Parathyroid adenoma (tissue), 2 donors: Measurements from ENCODE around the gene AKR1C2.
"Not testable (repeated sequence)": the region's sequence is repeated elsewhere in the genome, so short reads cannot be mapped to it uniquely, and the experiment has no call there.

Experiments
- H2AFZ ChIP-seq: fragments of 300-600 bp; sonication (generic); one replicate; pipeline ENCODE4 v1.7.0; 2017; ENCODE audit warnings: antibody characterized with exemption, mild to moderate bottlenecking
- H3K27ac ChIP-seq: fragments of 300-600 bp; sonication (generic); one replicate; pipeline ENCODE4 v1.7.0; 2017
- H3K27me3 ChIP-seq: fragments of 300-600 bp; sonication (generic); one replicate; pipeline ENCODE4 v1.7.0; 2017; ENCODE audit warnings: low read length; ENCODE audit not compliant: control insufficient read depth, insufficient read depth
- H3K36me3 ChIP-seq: fragments of 300-600 bp; sonication (generic); one replicate; pipeline ENCODE4 v1.7.0; 2017; ENCODE audit warnings: low read length; ENCODE audit not compliant: control insufficient read depth, insufficient read depth
- H3K4me1 ChIP-seq: fragments of 300-600 bp; sonication (generic); one replicate; pipeline ENCODE4 v1.7.0; 2017; ENCODE audit warnings: control low read depth
- H3K4me2 ChIP-seq: fragments of 300-600 bp; sonication (generic); one replicate; pipeline ENCODE4 v1.7.0; 2017; ENCODE audit warnings: low read length
- H3K4me3 ChIP-seq: fragments of 300-600 bp; sonication (generic); one replicate; pipeline ENCODE4 v1.7.0; 2017; ENCODE audit warnings: low read depth, low read length
- H3K79me2 ChIP-seq: fragments of 300-600 bp; sonication (generic); one replicate; pipeline ENCODE4 v1.7.0; 2017; ENCODE audit warnings: control low read depth
- H3K9ac ChIP-seq: fragments of 300-600 bp; sonication (generic); one replicate; pipeline ENCODE4 v1.7.0; 2017; ENCODE audit warnings: mild to moderate bottlenecking
- H3K9me3 ChIP-seq: fragments of 300-600 bp; sonication (generic); one replicate; pipeline ENCODE4 v1.7.0; 2017; ENCODE audit warnings: low read length; ENCODE audit not compliant: control insufficient read depth
- TF ChIP-seq, protein P1 (sequence below): fragments of 300-600 bp; sonication (generic); IDR thresholded peaks from one replicate; pipeline ENCODE4 v1.7.0; 2017; ENCODE audit warnings: antibody characterized with exemption, mild to moderate bottlenecking
- donor health status: primary hyperparathyroidism.

AKR1C2 gene

DNA sequence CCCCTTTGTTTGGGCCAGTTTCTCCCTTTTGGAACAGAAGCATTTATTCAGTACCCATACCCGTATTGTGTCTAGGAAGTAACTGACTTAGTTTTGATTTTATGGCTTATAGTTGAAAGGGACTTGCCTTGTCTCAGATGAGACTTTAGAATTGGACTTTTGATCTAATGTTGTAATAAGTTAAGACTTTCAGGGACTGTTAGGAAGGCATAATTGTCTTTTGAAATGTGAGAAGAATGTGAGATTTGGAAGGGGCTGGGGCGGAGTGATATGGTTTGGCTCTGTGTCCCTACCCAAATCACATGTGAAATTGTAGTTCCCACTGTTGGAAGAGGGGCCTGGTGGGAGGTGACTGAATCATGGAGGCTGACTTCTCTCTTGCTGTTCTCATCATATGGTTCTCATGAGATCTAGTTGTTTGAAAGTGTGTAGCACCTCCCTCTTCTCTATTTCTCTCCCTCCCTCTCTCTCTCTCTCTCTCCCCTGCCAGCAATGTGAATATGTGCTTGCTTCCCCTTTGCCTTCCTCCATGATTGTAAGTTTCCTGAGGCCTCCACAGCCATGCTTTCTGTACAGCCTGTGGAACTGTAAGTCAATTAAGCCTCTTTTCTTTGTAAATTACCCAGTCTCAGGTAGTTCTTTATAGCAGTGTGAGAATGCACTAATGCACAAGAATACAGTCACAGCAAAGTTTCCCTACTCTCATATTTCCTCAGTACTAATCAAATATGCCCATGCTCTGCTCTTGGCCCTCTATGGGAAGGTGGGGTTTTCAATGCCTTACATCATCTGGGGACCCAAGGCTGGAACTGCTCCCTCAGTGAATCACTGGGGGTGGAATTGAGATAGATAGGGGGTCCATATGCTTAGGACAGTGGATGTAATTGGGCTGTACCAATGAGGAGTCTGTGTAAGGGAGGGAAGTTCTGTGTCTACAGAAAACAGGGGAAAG, 57.6 kb downstream of the AKR1C2 start:
- no peaks in the 10 kb centered on the region for H3K4me1 ChIP-seq
- no peaks in the 10 kb centered on the region for H3K36me3 ChIP-seq
- TF ChIP-seq, protein P1, sequence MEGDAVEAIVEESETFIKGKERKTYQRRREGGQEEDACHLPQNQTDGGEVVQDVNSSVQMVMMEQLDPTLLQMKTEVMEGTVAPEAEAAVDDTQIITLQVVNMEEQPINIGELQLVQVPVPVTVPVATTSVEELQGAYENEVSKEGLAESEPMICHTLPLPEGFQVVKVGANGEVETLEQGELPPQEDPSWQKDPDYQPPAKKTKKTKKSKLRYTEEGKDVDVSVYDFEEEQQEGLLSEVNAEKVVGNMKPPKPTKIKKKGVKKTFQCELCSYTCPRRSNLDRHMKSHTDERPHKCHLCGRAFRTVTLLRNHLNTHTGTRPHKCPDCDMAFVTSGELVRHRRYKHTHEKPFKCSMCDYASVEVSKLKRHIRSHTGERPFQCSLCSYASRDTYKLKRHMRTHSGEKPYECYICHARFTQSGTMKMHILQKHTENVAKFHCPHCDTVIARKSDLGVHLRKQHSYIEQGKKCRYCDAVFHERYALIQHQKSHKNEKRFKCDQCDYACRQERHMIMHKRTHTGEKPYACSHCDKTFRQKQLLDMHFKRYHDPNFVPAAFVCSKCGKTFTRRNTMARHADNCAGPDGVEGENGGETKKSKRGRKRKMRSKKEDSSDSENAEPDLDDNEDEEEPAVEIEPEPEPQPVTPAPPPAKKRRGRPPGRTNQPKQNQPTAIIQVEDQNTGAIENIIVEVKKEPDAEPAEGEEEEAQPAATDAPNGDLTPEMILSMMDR, result no peak
- no peak overlapping the region for H3K9ac ChIP-seq
- H3K27me3 ChIP-seq, result no peaks in the 10 kb centered on the region
- H3K9me3 ChIP-seq, result no peaks in the 10 kb centered on the region
- no peak overlapping the region for H3K4me2 ChIP-seq
- no peak overlapping the region for H3K27ac ChIP-seq
- no peaks in the 10 kb centered on the region for H3K79me2 ChIP-seq
- H3K4me3 ChIP-seq, result no peak overlapping the region
- no peak overlapping the region for H2AFZ ChIP-seq

DNA sequence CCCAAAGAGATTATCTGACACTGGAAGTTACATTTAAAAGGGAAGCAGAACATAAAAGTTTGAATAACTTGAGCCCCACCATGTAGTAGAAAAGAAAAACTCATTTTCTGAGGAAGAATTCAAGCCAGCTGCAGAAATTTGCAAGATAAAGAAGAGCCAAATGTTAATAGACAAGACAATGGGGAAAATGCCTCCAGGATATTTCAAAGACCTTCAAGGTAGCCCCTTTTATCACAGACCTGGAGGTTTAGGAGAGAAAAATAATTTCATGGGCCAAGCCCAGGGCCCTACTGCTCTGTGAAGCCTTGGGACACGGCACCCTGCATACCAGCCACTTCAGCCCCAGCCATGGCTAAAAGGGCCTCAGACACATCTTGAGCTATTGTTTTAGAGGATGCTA, 58.8 kb downstream of the AKR1C2 start:
- no peak overlapping the region for H3K27ac ChIP-seq
- no peak overlapping the region for H3K4me2 ChIP-seq
- no peak overlapping the region for H2AFZ ChIP-seq
- H3K27me3 ChIP-seq, result no peaks in the 10 kb centered on the region
- no peaks in the 10 kb centered on the region for H3K36me3 ChIP-seq
- no peak overlapping the region for H3K4me3 ChIP-seq
- H3K79me2 ChIP-seq, result no peaks in the 10 kb centered on the region
- H3K4me1 ChIP-seq, result no peaks in the 10 kb centered on the region
- no peak overlapping the region for H3K9ac ChIP-seq
- H3K9me3 ChIP-seq, result no peaks in the 10 kb centered on the region
- TF ChIP-seq, protein P1, result no peak

DNA sequence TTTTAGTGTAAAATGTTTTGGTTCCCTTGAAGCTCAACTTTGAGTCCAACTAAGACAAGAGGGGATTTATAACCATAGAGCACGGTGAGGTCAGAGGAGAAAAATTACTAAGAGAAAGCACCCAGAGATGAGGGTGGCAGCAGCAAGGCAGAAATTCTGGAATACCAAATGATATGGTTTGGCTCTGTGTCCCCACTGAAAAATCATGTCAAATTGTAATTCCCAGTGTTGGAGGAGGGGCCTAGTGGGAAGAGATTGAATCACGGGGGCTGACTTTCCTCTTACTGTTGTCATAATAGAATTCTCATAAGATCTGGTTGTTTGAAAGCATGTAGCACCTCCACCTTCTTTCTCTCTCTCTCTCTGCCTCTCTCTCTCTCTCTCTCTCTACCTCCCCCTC, 59.8 kb downstream of the AKR1C2 start:
- no peaks in the 10 kb centered on the region for H3K4me1 ChIP-seq
- no peaks in the 10 kb centered on the region for H3K79me2 ChIP-seq
- no peak overlapping the region for H3K4me2 ChIP-seq
- no peak overlapping the region for H3K27ac ChIP-seq
- no peak overlapping the region for H3K4me3 ChIP-seq
- no peak overlapping the region for H2AFZ ChIP-seq
- no peaks in the 10 kb centered on the region for H3K9me3 ChIP-seq
- no peak overlapping the region for H3K9ac ChIP-seq
- no peaks in the 10 kb centered on the region for H3K36me3 ChIP-seq
- no peaks in the 10 kb centered on the region for H3K27me3 ChIP-seq
- TF ChIP-seq, protein P1, result no peak

DNA sequence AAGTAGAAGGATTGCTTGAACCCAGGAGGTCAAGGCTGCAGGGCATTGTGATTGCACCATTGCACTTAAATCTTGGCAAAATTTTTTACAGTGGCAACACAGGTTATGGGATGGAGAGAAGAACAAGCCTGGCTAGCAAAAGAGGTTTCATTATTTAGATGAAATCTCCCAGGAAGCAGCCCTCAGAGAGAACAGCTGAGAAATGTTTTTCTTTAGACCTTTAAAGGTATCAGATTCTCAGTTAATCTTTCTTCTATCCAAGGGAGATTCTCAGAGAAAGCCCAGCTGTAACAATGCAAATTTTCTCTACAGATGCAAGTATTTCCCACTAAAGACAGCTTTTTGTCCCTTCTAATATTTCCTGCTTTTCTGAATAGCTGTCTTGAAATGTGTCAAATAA, 60.2 kb downstream of the AKR1C2 start:
- H3K9ac ChIP-seq, H3K27me3 ChIP-seq, H3K79me2 ChIP-seq, H3K36me3 ChIP-seq, H3K27ac ChIP-seq, H3K4me2 ChIP-seq, H3K4me1 ChIP-seq, H2AFZ ChIP-seq, H3K4me3 ChIP-seq, H3K9me3 ChIP-seq: not testable (repeated sequence)

DNA sequence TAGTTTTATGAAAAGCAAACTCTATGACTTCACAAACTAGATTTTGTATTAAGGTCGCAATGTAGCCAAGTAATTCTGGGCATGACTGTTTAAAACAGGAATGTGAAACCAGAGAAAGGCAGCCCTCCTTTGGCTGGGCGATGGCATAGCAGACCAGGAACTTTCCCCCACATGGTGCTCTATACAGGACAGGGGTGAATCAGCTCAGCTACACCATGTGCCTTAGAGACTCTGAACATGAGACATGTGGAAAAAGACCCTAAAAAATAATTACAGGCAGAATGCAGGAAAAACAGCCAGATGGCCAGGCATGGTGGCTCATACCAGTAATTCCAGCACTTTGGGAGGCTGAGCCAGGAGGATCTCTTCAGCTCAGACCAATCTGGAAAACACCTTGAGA, 60.7 kb downstream of the AKR1C2 start:
- not testable (repeated sequence) for H3K4me1 ChIP-seq, H3K4me2 ChIP-seq, H3K4me3 ChIP-seq, H2AFZ ChIP-seq, H3K36me3 ChIP-seq, H3K9me3 ChIP-seq, H3K27ac ChIP-seq, H3K9ac ChIP-seq, H3K27me3 ChIP-seq, H3K79me2 ChIP-seq
